ENCODE data around the gene TMCO5A. TPM values are rescaled to one million over a fixed set of nuclear protein-coding genes. Genes with fewer than 3 reads are reported as not detected.

The TMCO5A gene
- total RNA-seq (not detected), total RNA-seq (0 reads per million in 2 donors)

- ATAC-seq: no peak
- no peak for DNase-seq
- no peaks in the 10 kb centered on the region for H3K4me1 Mint-ChIP-seq
- peaks cover 6% of the 10 kb centered on the region for H3K27me3 Mint-ChIP-seq
- H3K36me3 Mint-ChIP-seq (ENCODE audit: low read depth): no peaks in the 10 kb centered on the region
- no peaks in the 10 kb centered on the region for H3K9me3 ChIP-seq (ENCODE audit: control insufficient read depth, low read length, poor library complexity, severe bottlenecking)
- H3K4me3 Mint-ChIP-seq: no peak within 1 kb of the TSS
- H3K27ac Mint-ChIP-seq: no peak within 1 kb of the TSS
Measured at GRCh38 chr15:37934340-37934739, at the start of gene TMCO5A. TSS of gene TMCO5A (plus strand) at chr15:37934640. CDS start at chr15:37936324, 1,684 bp downstream.

GRCh38 chr15:37885651-37886050 is 48.8 kb upstream of the TMCO5A start:
- Mint-ChIP-seq H3K27me3 (peaks cover 55% of the 10 kb centered on the region), H3K36me3 (ENCODE audit: low read depth) (no peaks in the 10 kb centered on the region), H3K27ac (no peak overlapping the region), H3K4me3 (no peak overlapping the region), H3K4me1 (no peaks in the 10 kb centered on the region)
- H3K9me3 ChIP-seq (ENCODE audit: control insufficient read depth, low read length, poor library complexity, severe bottlenecking): no peaks in the 10 kb centered on the region
- ATAC-seq (no peak), DNase-seq (no peak)

- peaks cover 54% of the 10 kb centered on the region for H3K27me3 Mint-ChIP-seq
- no peaks in the 10 kb centered on the region for H3K9me3 ChIP-seq (ENCODE audit: control insufficient read depth, low read length, poor library complexity, severe bottlenecking)
- ATAC-seq (no peak), DNase-seq (no peak)
- H3K36me3 Mint-ChIP-seq (ENCODE audit: low read depth): no peaks in the 10 kb centered on the region
- no peak overlapping the region for H3K27ac Mint-ChIP-seq
- H3K4me1 Mint-ChIP-seq: no peaks in the 10 kb centered on the region
- H3K4me3 Mint-ChIP-seq: no peak overlapping the region
Measured at GRCh38 chr15:37888356-37888755, 46.1 kb upstream of the TMCO5A start.

GRCh38 chr15:37891766-37892368 is 42.6 kb upstream of the TMCO5A start:
- Mint-ChIP-seq H3K36me3 (ENCODE audit: low read depth) (no peaks in the 10 kb centered on the region), H3K4me3 (no peak overlapping the region), H3K27ac (no peak overlapping the region), H3K27me3 (peaks cover 51% of the 10 kb centered on the region), H3K4me1 (no peaks in the 10 kb centered on the region)
- no peak for DNase-seq
- ATAC-seq: no peak
- no peaks in the 10 kb centered on the region for H3K9me3 ChIP-seq (ENCODE audit: control insufficient read depth, low read length, poor library complexity, severe bottlenecking)

- H3K27ac Mint-ChIP-seq: no peak overlapping the region
- no peak overlapping the region for H3K4me3 Mint-ChIP-seq
Measured at GRCh38 chr15:37893309-37893708, 41.1 kb upstream of the TMCO5A start.

GRCh38 chr15:37898362-37898761 is 36.1 kb upstream of the TMCO5A start:
- peaks cover 31% of the 10 kb centered on the region for H3K27me3 Mint-ChIP-seq
- no peaks in the 10 kb centered on the region for H3K4me1 Mint-ChIP-seq
- H3K9me3 ChIP-seq (ENCODE audit: control insufficient read depth, low read length, poor library complexity, severe bottlenecking): no peaks in the 10 kb centered on the region
- no peak overlapping the region for H3K4me3 Mint-ChIP-seq
- no peak overlapping the region for H3K27ac Mint-ChIP-seq
- H3K36me3 Mint-ChIP-seq (ENCODE audit: low read depth): no peaks in the 10 kb centered on the region
- ATAC-seq: no peak
- no peak for DNase-seq

More at GRCh38 chr15:37893309-37893708, 41.1 kb upstream of the TMCO5A start:
- ATAC-seq (no peak), DNase-seq (no peak)
- no peaks in the 10 kb centered on the region for H3K36me3 Mint-ChIP-seq (ENCODE audit: low read depth)
- no peaks in the 10 kb centered on the region for H3K4me1 Mint-ChIP-seq
- H3K27me3 Mint-ChIP-seq: peaks cover 50% of the 10 kb centered on the region
- no peaks in the 10 kb centered on the region for H3K9me3 ChIP-seq (ENCODE audit: control insufficient read depth, low read length, poor library complexity, severe bottlenecking)

GRCh38 chr15:37900326-37901221 is 33.9 kb upstream of the TMCO5A start:
- Mint-ChIP-seq H3K36me3 (ENCODE audit: low read depth) (no peaks in the 10 kb centered on the region), H3K4me3 (no peak overlapping the region), H3K27ac (no peak overlapping the region), H3K27me3 (peaks cover 27% of the 10 kb centered on the region), H3K4me1 (no peaks in the 10 kb centered on the region)
- DNase-seq (no peak), ATAC-seq (no peak)
- no peaks in the 10 kb centered on the region for H3K9me3 ChIP-seq (ENCODE audit: control insufficient read depth, low read length, poor library complexity, severe bottlenecking)

GRCh38 chr15:37902126-37902525 is 32.3 kb upstream of the TMCO5A start:
- Mint-ChIP-seq H3K4me1 (no peaks in the 10 kb centered on the region), H3K27ac (no peak overlapping the region), H3K4me3 (no peak overlapping the region), H3K36me3 (ENCODE audit: low read depth) (no peaks in the 10 kb centered on the region), H3K27me3 (peaks cover 15% of the 10 kb centered on the region)
- no peak for DNase-seq
- no peaks in the 10 kb centered on the region for H3K9me3 ChIP-seq (ENCODE audit: control insufficient read depth, low read length, poor library complexity, severe bottlenecking)
- no peak for ATAC-seq

- H3K9me3 ChIP-seq (ENCODE audit: control insufficient read depth, low read length, poor library complexity, severe bottlenecking): no peaks in the 10 kb centered on the region
- Mint-ChIP-seq H3K4me1 (no peaks in the 10 kb centered on the region), H3K27ac (no peak overlapping the region), H3K27me3 (peaks cover 15% of the 10 kb centered on the region), H3K4me3 (no peak overlapping the region), H3K36me3 (ENCODE audit: low read depth) (no peaks in the 10 kb centered on the region)
- no peak for DNase-seq
- ATAC-seq: no peak
Measured at GRCh38 chr15:37903919-37904625, 30.4 kb upstream of the TMCO5A start.

- Mint-ChIP-seq H3K4me3 (no peak overlapping the region), H3K27ac (no peak overlapping the region), H3K4me1 (no peaks in the 10 kb centered on the region), H3K36me3 (ENCODE audit: low read depth) (no peaks in the 10 kb centered on the region), H3K27me3 (peaks cover 17% of the 10 kb centered on the region)
- H3K9me3 ChIP-seq (ENCODE audit: control insufficient read depth, low read length, poor library complexity, severe bottlenecking): no peaks in the 10 kb centered on the region
- ATAC-seq (no peak), DNase-seq (no peak)
Measured at GRCh38 chr15:37907136-37907535, 27.3 kb upstream of the TMCO5A start.

- no peaks in the 10 kb centered on the region for H3K9me3 ChIP-seq (ENCODE audit: control insufficient read depth, low read length, poor library complexity, severe bottlenecking)
- no peak overlapping the region for H3K4me3 Mint-ChIP-seq
- no peaks in the 10 kb centered on the region for H3K36me3 Mint-ChIP-seq (ENCODE audit: low read depth)
- no peaks in the 10 kb centered on the region for H3K27me3 Mint-ChIP-seq
- no peaks in the 10 kb centered on the region for H3K4me1 Mint-ChIP-seq
- no peak for ATAC-seq
- no peak for DNase-seq
- H3K27ac Mint-ChIP-seq: no peak overlapping the region
Measured at GRCh38 chr15:37921527-37922385, 12.7 kb upstream of the TMCO5A start.

GRCh38 chr15:37926136-37926535 is 8.3 kb upstream of the TMCO5A start:
- no peak for DNase-seq
- ATAC-seq: no peak

More at GRCh38 chr15:37926136-37926535, 8.3 kb upstream of the TMCO5A start:
- no peak overlapping the region for H3K4me3 Mint-ChIP-seq
- no peaks in the 10 kb centered on the region for H3K4me1 Mint-ChIP-seq
- H3K36me3 Mint-ChIP-seq (ENCODE audit: low read depth): no peaks in the 10 kb centered on the region
- no peaks in the 10 kb centered on the region for H3K9me3 ChIP-seq (ENCODE audit: control insufficient read depth, low read length, poor library complexity, severe bottlenecking)
- H3K27me3 Mint-ChIP-seq: no peaks in the 10 kb centered on the region
- H3K27ac Mint-ChIP-seq: no peak overlapping the region
